Chondrocyte (in vitro differentiated cells): Measurements from ENCODE around the gene ITPR1. TPM values are rescaled to one million over a fixed set of nuclear protein-coding genes. Genes with fewer than 3 reads are reported as not detected.
A peak's percentile ranks its signal among the peaks of the same experiment; 100 is the strongest.

Experiments used
- DNase-seq: peaks from one replicate; pipeline ENCODE4 v3.0.0; 2021; ENCODE audit warnings: mixed read lengths, low spot score
- H3K27ac Mint-ChIP-seq: one replicate; pipeline ENCODE4 v1.8.0; 2021; ENCODE audit warnings: mild to moderate bottlenecking, moderate library complexity, mixed read lengths; ENCODE audit not compliant: unreplicated experiment
- H3K27me3 Mint-ChIP-seq: 2 replicates; pipeline ENCODE4 v1.8.0; 2021; ENCODE audit warnings: low read depth, mixed read lengths
- H3K36me3 Mint-ChIP-seq: 2 replicates; pipeline ENCODE4 v1.8.0; 2021; ENCODE audit warnings: low read depth, mixed read lengths
- H3K4me1 Mint-ChIP-seq: 2 replicates; pipeline ENCODE4 v1.8.0; 2021; ENCODE audit warnings: low read depth, mild to moderate bottlenecking, mixed read lengths
- H3K4me3 Mint-ChIP-seq: one replicate; pipeline ENCODE4 v1.8.0; 2021; ENCODE audit warnings: mild to moderate bottlenecking, moderate library complexity, mixed read lengths; ENCODE audit not compliant: unreplicated experiment
- H3K9me3 Mint-ChIP-seq: 2 replicates; pipeline ENCODE4 v1.8.0; 2021; ENCODE audit warnings: low read depth, mixed read lengths
- CTCF ChIP-seq: fragments of 200-600 bp; sonication (generic); IDR thresholded peaks from 2 replicates; pipeline ENCODE4 v1.5.0; 2021; ENCODE audit warnings: antibody characterized with exemption, mild to moderate bottlenecking, moderate library complexity
- total RNA-seq: library from RNA; stranded (reverse); gene quantifications from 3 replicates; pipeline ENCODE4 v1.2.1, GENCODE V29; 2021

The ITPR1 gene
- total RNA-seq, 1 donor from 2014 or later, result 45.0 TPM

GRCh38 chr3:4501437-4501836, 8.3 kb downstream of the ITPR1 start:
- no peaks in the 10 kb centered on the region for H3K9me3 Mint-ChIP-seq
- TF ChIP-seq CTCF, result no peak
- DNase-seq, result no peak
- H3K4me3 Mint-ChIP-seq, result no peak overlapping the region
- peaks cover 7% of the 10 kb centered on the region for H3K36me3 Mint-ChIP-seq
- no peaks in the 10 kb centered on the region for H3K27me3 Mint-ChIP-seq
- H3K4me1 Mint-ChIP-seq, result peaks cover 29% of the 10 kb centered on the region
- H3K27ac Mint-ChIP-seq, result no peak overlapping the region

- Mint-ChIP-seq H3K36me3 (peaks cover 7% of the 10 kb centered on the region), H3K27ac (no peak overlapping the region), H3K4me3 (no peak overlapping the region), H3K4me1 (peaks cover 31% of the 10 kb centered on the region), H3K9me3 (no peaks in the 10 kb centered on the region), H3K27me3 (no peaks in the 10 kb centered on the region)
- no peak for DNase-seq
- no peak for TF ChIP-seq CTCF
These were observed 8.8 kb downstream of the ITPR1 start for GRCh38 chr3:4501927-4502326.

GRCh38 chr3:4503050-4503449, 9.9 kb downstream of the ITPR1 start:
- Mint-ChIP-seq H3K9me3 (no peaks in the 10 kb centered on the region), H3K36me3 (peaks cover 4% of the 10 kb centered on the region), H3K4me1 (peaks cover 42% of the 10 kb centered on the region), H3K27ac (no peak overlapping the region), H3K27me3 (no peaks in the 10 kb centered on the region), H3K4me3 (no peak overlapping the region)
- no peak for DNase-seq
- no peak for TF ChIP-seq CTCF

GRCh38 chr3:4504340-4505261, 11.5 kb downstream of the ITPR1 start:
- H3K27ac Mint-ChIP-seq, result peak overlapping the region; percentile 58
- H3K9me3 Mint-ChIP-seq, result no peaks in the 10 kb centered on the region
- peaks cover 46% of the 10 kb centered on the region for H3K4me1 Mint-ChIP-seq
- no peak for TF ChIP-seq CTCF
- H3K4me3 Mint-ChIP-seq, result peak overlapping the region; percentile 13
- H3K36me3 Mint-ChIP-seq, result peaks cover 4% of the 10 kb centered on the region
- no peak for DNase-seq
- no peaks in the 10 kb centered on the region for H3K27me3 Mint-ChIP-seq

GRCh38 chr3:4505688-4506558, 12.8 kb downstream of the ITPR1 start:
- H3K4me3 Mint-ChIP-seq, result no peak overlapping the region
- DNase-seq, result no peak
- peaks cover 46% of the 10 kb centered on the region for H3K4me1 Mint-ChIP-seq
- H3K9me3 Mint-ChIP-seq, result no peaks in the 10 kb centered on the region
- peaks cover 2% of the 10 kb centered on the region for H3K36me3 Mint-ChIP-seq
- peak overlapping the region; percentile 90 for H3K27ac Mint-ChIP-seq
- TF ChIP-seq CTCF, result no peak
- H3K27me3 Mint-ChIP-seq, result no peaks in the 10 kb centered on the region
